Suprapubic skin (tissue), 4 donors: ENCODE measurements around the gene SENP7.

ENCODE experiments used
- POLR2A ChIP-seq, 2 donors: fragments of 450-650 bp; IDR thresholded peaks; one replicate each; pipeline ENCODE4 v1.6.1; 2017; ENCODE audit warnings: antibody characterized with exemption in 2 of 2, mild to moderate bottlenecking in 2 of 2, moderate library complexity in 2 of 2
- POLR2AphosphoS5 ChIP-seq, 3 donors: sonication (generic); formaldehyde crosslinking; IDR thresholded peaks; one replicate each; pipeline ENCODE4 v1.6.1; 2017; ENCODE audit warnings: antibody characterized with exemption in 3 of 3
- TF ChIP-seq, protein P1 (sequence below), 2 donors: fragments of 200-600 bp in 1 of 2; fragments of 450-650 bp in 1 of 2; sonication (generic) in 1 of 2; IDR thresholded peaks; one replicate each; pipeline ENCODE4 v1.5.1; 2016 to 2019; ENCODE audit warnings: antibody characterized with exemption in 2 of 2, mild to moderate bottlenecking in 1 of 2, moderate library complexity in 1 of 2

DNA sequence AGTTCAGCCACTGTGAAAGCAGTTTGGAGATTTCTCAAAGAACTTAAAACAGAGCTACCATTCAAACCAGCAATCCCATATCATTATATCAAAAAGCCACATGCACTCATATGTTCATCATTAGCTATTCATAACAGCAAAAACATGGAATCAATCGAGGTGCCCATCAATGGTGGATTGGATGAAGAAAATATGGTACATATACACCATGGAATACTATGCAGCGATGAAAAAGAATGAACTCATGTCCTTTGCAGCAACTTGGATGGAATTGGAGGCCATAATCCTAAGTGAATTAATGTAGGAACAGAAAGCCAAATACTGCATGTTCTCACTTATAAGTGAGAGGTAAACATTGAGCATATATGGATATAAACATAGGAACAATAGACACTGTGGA is 224.7 kb downstream of the SENP7 start:
- TF ChIP-seq, protein P1, sequence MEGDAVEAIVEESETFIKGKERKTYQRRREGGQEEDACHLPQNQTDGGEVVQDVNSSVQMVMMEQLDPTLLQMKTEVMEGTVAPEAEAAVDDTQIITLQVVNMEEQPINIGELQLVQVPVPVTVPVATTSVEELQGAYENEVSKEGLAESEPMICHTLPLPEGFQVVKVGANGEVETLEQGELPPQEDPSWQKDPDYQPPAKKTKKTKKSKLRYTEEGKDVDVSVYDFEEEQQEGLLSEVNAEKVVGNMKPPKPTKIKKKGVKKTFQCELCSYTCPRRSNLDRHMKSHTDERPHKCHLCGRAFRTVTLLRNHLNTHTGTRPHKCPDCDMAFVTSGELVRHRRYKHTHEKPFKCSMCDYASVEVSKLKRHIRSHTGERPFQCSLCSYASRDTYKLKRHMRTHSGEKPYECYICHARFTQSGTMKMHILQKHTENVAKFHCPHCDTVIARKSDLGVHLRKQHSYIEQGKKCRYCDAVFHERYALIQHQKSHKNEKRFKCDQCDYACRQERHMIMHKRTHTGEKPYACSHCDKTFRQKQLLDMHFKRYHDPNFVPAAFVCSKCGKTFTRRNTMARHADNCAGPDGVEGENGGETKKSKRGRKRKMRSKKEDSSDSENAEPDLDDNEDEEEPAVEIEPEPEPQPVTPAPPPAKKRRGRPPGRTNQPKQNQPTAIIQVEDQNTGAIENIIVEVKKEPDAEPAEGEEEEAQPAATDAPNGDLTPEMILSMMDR (IDR thresholded peaks at IDR 0.05): no peak
- no peak for TF ChIP-seq POLR2A (IDR thresholded peaks at IDR 0.05)
- TF ChIP-seq POLR2AphosphoS5 (IDR thresholded peaks at IDR 0.05): no peak
